Esophagus squamous epithelium (tissue), 4 donors: Measurements from ENCODE around the gene CYSRT1.

ENCODE experiments used
- CTCF ChIP-seq, 6 experiments: fragments of 450-650 bp in 4 of 6; fragments of 200-600 bp in 2 of 6; sonication (generic) in 2 of 6; IDR thresholded peaks; one replicate each; pipeline ENCODE4 v1.5.1; 2016 to 2019; ENCODE audit warnings: antibody characterized with exemption in 6 of 6, mild to moderate bottlenecking in 4 of 6, moderate library complexity in 4 of 6
- POLR2A ChIP-seq, 4 donors: fragments of 450-650 bp; IDR thresholded peaks; one replicate each; pipeline ENCODE4 v1.6.1; 2017; ENCODE audit warnings: antibody characterized with exemption in 4 of 4, mild to moderate bottlenecking in 4 of 4, moderate library complexity in 3 of 4

GRCh38 chr9:137228506-137228967, 3.6 kb downstream of the CYSRT1 start:
- TF ChIP-seq CTCF (IDR thresholded peaks at IDR 0.05): no peak
- no peak for TF ChIP-seq POLR2A (IDR thresholded peaks at IDR 0.05)
